NCI-H69 (cell line): ENCODE data around the gene EVC2.
A peak's percentile ranks its signal among the peaks of the same experiment; 100 is the strongest.

Source experiments
- DNase-seq: peaks from one replicate; lab custom pipeline; 2025; lab: John Stamatoyannopoulos, UW

EVC2 gene

DNA sequence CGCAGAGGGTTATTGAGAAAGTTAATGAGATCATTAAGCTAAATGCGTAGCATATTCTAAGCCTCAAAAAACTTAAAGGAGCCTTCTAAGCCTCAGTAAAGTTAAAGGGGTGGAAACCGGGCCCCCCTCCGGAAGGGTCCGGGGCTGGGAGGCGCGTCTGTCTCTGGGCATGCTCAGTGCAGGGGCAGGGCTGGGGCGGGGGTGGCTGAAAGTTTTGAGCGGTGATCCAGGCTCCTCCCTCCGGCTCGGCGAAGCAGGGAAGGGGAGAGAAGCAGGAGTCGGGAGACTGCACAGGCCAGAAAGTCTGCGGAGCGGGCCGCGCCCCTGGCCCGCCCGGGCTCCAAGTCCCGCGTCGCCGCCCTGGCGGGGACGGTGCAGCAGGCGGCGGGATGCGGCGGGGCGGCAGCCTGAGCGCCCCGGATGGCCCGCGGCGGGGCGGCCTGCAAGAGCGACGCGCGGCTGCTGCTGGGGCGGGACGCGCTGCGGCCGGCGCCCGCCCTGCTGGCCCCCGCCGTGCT lies 2.7 kb upstream of the EVC2 start, which contains the start of gene EVC:
Gene EVC, plus strand, starts transcription at position 241 of the 518 bp plus-strand sequence. Its CDS starts 180 bp downstream, at position 421.
- DNase-seq = peak; percentile 31

DNA sequence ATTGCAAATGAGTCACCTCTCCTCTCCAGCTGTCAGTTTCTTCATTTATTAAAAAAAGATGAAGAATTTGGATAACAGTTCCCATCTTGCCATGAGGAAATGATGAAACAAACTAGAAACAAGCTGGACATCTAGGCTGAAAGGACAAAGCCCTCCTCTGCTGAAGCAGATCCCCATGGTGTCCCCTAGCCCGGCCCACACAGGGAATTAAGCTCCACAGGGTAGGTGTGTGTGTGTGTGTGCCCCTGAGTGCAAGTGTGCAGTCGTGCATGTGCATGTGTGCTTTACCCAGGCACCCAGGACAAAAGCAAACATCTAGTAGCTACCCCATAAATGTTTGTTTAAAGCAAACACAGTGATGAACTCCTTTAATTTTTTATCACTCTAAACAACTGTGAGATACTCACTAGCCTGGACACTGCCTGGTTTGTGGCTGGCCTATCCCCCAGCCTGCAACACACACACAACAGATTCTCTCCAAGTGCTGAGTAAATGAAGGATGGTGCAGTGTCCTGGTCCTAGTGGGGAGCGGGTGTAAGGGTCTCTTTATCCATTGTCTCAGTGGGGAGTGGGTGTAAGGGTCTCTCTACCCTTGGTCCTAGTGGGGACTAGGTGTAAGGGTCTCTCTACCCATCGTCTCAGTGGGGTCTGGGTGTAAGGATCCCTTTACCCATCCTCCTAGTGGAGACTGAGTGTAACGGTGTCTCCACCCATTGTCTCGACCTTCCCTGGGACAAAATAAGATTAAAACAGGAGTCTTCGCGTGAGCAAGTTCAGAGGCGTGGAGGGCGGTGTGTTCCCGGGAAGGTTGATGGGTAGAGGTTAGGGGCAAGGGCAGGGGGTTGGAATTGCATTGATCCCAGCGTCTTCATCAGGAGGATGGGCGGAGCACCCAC lies 2.0 kb upstream of the EVC2 start:
- peak; percentile 39 for DNase-seq

DNA sequence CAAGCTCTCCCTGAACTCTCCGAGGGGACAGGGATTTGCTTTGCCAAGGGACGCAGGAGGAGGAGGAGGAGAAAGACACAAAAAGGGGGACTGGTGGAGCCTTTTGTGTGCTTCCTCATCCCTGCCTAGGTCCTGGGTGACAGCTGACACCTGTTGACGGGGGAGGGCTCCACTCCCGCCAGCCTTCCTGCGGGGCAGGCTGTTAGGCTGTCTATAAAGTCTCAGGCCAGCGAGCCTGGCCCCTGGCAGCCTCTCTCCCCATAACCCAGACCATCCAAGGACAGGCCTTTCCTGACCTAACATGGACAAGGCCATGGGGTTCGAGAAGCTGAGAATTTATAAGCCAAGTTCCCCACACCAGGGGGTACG lies 832 bp upstream of the EVC2 start:
- DNase-seq = no peak

DNA sequence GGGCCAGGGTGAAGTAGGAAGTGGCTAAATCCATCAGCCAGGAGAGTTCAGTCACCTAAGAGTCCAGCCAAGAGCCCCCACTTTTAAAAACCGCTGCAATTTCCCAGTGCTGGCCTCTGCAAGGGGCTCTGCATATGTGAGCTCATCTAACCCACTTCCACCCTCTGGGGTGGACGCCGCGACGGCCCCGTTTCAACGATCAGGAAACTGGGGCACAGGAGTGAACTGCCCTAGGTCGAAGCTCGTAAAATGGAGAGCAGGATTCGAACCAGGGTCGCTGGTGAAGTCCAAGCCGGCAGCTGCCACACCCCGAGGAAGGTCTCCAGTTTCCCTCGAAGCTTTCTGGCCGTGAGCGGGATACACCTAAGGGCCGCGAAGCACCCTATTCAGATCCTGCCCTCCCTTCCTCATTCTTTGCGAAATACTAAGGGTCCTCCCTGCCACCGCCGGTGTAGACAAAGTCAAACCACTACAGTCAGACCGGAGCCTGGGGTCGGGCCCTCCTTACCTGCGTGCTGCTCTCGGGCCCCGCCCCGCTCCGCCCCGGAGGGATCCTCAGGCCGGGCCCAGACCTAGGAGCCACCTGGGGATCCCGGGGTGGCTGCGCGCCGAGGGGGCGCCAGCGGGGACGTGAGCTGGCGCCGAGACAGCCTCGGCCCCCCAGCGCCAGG lies 446 bp downstream of the EVC2 start:
- no peak for DNase-seq

DNA sequence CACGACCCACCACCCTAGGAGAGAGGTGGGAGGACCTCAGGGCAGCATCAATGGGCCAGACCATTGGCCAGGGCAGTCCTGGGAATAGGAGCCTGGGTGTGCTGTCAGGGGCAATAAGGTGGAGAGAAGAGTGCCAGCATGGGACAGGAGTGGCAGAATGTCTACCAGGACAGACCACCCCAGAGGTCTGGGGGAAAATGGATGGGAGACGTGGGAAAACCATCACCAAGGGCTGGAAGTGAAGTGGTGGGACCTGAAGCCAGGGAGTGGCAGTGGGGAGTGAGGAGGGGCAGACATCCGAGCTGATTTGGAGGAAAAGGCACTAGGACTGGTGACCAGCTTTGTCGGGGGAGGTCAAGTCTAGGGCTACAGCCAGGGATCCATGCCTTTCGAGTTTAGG lies 993 bp downstream of the EVC2 start:
- DNase-seq = no peak

DNA sequence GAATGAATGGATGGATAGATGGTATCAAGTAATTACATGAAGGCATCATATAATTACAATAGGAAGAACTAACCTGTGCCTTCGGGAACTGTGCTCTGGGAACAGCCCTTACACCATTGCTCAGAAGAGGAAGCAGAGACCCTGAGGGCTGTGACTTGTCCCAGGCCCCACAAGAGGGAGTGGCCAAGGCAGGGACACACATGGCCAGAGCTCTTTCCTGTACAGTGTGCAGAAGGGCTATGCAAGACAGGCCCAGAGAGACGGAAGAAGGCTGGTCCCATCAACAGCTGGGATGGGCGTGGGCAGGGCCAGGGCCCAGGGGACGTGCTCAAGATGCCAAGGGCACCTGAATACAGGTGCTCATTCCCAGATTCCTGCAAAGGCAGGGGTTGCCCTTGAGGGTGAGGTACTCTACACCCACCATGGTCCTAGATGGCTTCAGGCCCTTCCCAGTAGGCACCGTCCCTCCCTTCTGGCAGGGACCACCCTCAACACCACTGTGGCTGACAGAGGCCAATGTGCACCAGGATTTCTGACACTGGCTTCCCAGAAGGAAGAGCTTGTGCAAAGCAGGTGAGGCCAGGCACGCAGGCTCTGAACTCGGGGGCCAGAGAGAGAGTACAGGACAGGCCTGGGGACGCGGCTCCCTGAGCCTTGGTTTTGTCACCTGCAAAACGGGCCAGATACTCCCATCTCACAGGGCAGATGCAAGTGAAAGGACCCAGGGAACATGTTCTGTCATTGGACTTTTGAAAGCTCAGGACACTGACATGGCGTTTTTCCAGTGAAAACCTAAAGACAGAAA lies 1.7 kb downstream of the EVC2 start:
- no peak for DNase-seq

DNA sequence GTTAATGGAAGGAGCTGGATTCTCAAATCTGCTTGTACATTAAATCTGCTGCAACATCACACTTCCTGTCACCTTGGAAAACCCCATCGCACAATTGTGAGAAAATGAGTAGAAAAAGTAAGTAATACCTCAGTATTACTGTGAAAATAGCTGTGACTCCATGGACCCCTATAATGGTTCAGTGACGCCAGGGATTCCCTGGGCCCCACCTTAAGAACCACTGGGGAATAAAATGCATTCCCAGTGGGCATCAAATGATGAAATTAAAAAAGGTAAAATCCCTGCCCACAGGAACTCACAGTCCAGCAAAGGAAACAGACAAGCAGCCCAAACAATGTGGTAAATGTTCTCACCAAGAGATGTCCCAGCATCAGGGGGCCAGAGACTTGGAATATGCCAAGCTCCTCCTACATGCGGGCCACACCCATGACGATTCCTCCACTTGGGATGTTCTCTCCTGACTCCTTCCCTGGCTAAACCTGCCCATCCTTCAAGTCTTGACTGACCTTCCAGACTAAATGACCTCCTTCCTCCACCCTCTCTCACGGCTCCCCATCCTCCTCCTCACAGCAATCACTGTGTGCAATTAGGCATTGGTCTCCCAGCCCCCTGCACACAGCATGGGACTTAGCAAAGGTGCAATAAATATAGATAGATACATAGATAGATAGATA lies 2.6 kb downstream of the EVC2 start:
- no peak for DNase-seq

DNA sequence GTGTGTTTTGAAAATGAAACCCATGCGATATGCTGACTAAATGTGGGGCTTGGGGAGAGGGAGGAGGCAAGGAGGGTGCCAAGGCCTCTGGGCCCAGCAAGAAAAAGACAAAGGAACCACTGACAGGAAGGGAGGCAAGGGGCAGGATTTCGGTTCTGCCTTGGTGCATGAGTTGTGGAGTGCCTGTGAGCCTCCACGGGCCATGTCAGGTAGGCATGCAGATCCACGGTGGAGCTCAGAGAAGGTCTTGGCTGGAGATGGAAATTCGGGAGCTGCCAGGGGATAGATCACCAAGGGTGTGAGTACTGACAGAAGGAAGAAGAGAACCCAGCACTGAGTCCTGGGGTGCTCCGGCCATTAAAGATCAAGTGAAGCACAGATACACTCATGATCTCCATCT lies 4.1 kb downstream of the EVC2 start:
- no peak for DNase-seq

DNA sequence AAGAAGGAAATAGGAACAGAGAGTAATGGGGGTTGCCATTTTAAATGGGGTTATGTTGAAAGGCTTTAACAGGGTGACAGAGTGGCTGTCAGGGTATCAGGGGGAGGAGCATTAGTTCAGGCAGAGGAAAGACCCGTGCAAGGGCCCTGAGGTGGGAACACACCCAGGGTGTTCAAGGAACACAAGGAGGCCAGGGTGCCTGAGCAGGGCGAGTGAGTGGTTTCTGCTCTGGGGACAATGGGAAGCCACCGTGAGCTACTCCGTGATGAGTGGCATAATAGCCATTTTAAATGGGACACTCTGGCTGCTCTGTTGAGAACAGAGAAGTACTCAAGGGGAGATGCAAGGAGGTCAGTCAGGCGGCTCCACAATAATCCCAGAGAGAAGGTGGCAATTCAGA lies 4.5 kb downstream of the EVC2 start:
- no peak for DNase-seq

DNA sequence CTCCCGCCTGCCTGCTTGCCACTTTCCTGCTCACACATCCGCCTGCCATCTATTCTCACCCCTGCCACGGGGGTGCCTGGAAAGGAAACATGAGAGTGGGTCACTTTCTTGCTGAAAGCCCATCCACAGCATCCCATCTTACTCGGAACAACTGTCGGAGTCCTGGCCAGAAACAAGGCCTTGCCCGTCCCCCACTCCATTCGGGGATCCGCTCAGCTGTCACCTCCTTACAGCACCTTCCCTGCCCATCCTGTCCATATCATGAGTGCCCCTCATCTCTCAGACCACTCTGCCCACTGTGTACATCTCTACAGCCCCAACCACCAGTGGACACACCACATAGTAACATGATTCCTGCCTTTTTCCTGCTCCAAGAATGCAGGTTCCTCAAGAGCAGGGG lies 6.4 kb downstream of the EVC2 start:
- DNase-seq = no peak

DNA sequence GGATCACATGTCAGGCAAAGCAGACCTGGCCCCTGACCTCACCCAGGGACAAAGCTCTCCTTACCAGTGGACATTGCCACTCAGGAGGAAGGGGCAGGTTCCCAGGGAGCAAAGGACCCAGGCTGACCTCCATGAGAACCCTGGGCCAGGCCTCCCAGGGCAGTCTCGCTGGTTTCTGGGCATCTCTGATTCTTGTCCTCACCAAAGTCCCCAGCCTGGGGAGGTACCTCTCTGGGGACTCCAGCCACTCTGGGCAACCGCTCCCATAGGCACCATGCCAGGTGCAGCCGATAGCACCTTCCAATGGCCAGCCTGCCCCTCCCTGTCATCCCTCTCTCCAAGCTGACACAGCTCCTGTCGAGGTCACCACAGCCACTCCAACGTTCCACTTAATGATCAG lies 7.9 kb downstream of the EVC2 start:
- no peak for DNase-seq

DNA sequence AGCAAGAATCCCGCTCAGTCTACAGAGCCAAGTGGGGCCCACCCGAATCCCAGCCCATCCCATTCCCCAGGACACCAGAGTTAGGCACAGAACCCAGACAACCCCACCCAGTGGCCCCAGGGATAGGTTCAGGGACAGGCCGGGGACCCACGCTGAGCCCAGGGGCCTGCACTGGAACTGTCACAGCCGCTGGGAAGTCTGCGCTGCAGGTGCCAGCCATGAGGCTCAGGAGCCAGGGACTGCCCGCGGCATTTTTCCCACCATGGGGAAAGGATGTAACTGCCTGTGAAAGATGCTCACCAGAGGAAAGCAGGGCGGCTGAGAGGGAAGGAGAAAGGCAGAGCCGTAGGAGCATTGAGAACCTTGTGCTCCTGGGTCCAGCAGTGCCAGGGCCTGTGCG lies 12.0 kb downstream of the EVC2 start:
- DNase-seq = no peak

DNA sequence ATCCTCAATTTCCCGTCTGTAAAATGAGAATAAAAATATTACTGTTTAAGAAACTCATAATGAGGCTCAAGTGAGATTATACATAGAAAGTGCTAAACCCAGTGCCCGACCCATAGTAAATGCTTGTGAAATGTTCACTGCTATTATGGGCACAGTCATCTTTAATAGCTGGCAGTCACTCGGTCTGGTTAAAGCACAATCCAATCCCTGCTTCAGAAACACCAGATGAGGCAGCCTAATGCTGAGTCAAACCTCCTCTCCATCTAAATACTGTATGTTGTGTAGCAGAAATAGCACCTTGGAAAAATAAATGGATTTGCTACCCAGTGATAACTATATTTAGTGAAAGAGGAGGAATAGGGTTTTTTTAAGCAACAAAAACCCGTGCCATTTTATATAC lies 14.5 kb downstream of the EVC2 start:
- no peak for DNase-seq

DNA sequence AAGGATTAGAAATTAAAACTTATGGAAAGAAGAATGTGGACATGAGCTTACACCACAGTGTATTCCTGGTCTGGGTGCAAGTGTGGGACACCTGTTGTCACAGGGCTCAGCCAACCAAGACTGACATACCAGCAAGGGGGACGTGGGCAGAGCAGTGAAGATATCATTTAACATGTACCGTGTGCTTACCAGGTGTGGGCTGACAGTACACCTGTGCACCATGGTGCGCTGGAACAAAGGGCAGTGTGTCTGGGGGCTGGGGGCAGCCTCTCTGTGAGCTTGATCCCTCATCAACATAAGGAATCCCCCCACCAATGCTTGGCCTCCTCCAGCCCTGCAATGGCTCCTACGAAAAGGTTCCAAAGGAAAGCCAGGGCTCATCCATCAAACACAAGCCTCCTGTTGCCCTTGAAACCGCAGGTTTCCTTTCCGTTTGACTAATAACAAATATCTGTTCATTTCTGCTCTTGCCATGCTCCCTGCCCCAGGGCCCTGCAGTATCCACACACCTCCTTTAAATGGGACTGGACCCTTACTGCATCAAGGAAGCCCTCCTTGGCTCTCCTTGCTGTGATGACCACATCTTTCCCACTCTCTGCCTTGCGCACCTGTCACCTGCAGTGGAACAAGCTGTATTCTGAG lies 16.7 kb downstream of the EVC2 start:
- DNase-seq = no peak

DNA sequence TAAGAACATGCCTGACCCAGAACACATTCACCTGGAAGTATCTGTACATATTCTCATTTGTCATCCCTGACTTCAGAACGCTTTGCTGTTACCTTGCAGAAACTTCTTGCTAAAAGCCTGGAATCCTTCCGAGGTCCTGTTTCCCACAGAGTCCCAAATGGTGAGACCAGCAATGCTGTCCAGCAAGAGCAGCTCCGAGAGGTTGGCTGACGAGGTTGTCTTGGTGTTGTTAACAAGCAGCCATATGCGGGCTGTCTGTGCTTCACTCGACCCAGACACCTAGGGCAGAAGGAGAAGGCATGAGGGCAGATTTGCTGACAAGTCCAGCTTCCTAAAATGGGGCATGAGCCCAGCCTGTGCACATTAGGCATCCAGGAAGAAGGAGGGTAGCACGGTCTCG lies 19.3 kb downstream of the EVC2 start:
- DNase-seq = no peak

DNA sequence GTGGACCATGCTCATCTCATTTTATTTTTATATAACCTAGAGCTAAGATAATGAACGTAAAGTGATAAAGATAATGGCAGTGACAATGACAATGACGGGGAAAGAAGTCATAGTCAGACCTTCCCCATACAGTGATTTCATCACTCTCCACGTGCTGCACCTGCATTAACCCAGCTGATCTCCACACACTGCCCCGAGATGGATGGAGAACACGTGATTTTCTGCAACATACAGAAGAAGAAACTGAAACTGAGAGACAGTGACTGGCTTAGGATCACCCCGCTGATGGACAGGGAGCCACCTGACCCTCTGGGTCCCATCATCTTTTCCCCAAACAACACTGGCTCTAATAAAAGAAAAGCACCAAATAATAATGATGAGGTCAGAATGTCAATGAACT lies 22.0 kb downstream of the EVC2 start:
- DNase-seq = no peak

DNA sequence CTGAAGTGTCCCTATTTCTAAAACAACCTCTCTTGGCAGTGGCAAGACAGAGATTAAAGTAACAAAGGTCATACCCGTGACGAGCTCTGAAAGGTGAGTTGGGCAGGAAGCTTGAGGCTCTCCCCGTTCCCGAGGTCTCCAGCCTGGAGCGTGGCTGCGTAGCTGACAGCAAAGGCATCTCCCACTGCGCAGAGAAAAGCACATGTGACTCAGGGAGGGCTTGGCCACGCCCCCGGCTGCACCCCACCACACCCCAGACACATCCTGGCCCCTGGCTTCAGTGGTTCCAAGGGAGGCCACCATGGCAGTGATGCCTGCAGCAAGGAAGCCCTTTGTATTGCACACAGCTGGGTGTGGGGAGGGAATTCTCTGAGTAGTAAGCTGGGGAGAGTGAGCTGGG lies 23.1 kb downstream of the EVC2 start:
- DNase-seq = no peak

DNA sequence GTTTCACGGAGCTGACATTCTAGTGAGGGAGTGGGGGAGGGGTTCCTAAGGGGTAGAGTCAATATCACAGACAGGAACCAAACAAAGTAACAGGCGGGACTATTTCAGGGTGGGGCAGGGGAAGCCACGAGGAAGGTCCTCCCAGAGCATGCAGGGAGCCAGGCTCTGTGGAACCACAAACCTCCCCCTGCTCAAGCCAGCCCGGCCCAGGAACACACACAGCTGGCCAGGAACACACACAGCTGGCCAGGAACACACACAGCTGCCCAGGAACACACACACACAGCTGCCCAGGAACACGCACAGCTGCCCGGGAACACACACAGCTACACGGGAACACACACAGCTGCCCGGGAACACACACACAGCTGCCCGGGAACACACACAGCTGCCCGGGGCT lies 24.8 kb downstream of the EVC2 start:
- no peak for DNase-seq

DNA sequence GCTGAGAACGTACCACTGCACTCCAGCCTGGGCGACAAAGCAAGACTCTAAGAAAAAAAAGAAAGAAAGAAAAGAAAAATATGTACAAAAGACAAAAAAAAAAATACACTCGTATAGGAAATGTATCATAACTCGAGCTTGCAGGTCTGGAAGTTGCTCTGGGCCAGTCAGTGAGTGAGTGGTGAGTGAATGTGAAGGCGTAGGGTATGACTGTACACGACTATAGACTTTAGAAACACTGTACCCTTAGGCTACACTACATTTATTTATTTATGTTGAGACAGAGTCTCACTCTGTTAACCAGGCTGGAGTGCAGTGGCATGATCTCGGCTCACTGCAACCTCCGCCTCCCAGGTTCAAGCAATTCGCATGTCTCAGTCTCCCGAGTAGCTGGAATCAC lies 29.4 kb downstream of the EVC2 start:
- no peak for DNase-seq

DNA sequence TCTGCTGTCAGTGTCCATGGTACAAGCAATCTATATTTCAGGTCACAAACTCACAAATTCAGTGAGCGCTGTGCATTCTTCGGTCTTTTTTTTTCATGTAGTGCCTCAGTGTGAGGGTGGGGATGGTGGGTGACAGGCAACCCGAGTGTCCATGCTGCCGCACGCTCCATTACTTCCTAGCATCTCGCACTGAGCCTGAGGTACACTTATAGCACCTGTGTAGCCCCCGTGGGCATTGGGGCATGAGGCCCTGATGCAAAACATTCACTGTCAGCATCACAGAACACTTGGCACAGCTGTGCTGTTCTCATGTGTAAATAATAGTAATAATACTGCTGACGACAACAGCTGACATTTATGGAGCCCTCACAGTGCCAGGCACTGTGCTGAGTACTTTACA lies 31.6 kb downstream of the EVC2 start:
- DNase-seq = no peak

DNA sequence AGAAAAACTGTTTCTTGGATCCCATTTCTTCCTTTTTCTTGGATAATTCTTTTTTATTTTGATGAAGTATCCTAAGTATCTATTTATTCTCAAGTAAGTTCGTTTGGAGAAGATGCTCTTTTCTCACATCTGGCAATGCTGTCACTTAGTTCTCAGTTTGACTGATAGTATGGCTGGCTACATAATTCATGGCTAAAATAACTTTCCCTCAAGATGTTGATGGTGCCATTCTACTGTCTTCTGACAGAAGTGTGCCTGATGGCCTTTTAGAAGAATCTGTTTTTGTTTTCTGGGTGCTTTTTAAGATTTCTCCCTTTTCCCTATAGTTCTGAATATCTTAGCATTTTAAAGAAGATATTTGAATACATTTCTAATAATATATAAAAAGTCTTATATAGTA lies 41.6 kb downstream of the EVC2 start:
- DNase-seq = no peak

DNA sequence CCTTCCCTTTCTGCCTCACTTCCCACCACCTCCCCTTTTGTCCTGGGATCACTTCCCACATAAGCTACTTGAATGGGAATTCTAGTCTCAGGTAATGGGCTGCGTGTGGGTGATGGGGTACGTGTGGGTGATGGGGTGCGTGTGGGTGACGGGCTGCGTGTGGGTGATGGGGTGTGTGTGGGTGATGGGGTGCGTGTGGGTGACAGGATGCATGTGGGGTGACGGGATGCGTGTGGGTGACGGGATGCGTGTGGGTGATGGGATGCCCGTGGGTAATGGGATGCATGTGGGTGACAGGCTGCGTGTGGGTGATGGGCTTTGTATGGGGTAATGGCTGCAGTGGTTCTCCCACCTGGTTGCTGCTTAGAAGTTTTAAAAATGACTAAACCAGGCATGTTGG lies 43.6 kb downstream of the EVC2 start:
- DNase-seq = no peak
